Nephron (organoid): ENCODE data around the gene DDX39A.
A peak's percentile ranks its signal among the peaks of the same experiment; 100 is the strongest.

Source experiments
- H3K27ac Mint-ChIP-seq, 3 experiments: 2 replicates each; pipeline ENCODE4 v1.8.0; 2020; ENCODE audit warnings: mixed read lengths in 3 of 3, mild to moderate bottlenecking in 2 of 3, moderate library complexity in 1 of 3
- H3K27me3 Mint-ChIP-seq: 2 replicates; pipeline ENCODE4 v1.8.0; 2021; ENCODE audit warnings: low read depth, mild to moderate bottlenecking, moderate library complexity, mixed read lengths
- H3K36me3 Mint-ChIP-seq: 2 replicates; pipeline ENCODE4 v1.8.0; 2020; ENCODE audit warnings: low read depth, mixed read lengths
- H3K4me1 Mint-ChIP-seq: 2 replicates; pipeline ENCODE4 v1.8.0; 2020; ENCODE audit warnings: mixed read lengths
- H3K4me3 Mint-ChIP-seq, 3 experiments: 2 replicates each; pipeline ENCODE4 v1.8.0; 2020; ENCODE audit warnings: mild to moderate bottlenecking in 3 of 3, mixed read lengths in 3 of 3, moderate library complexity in 2 of 3
- H3K9me3 Mint-ChIP-seq: 2 replicates; pipeline ENCODE4 v1.8.0; 2020; ENCODE audit warnings: mixed read lengths
- CTCF ChIP-seq, 3 experiments: fragments of 200-600 bp; sonication (generic); IDR thresholded peaks; one replicate each; pipeline ENCODE4 v1.5.0; 2021; ENCODE audit warnings: antibody characterized with exemption in 3 of 3; ENCODE audit not compliant: unreplicated experiment in 3 of 3

DDX39A gene

GRCh38 chr19:14430712-14431111 lies 11.6 kb upstream of the DDX39A start:
- peaks cover 14% of the 10 kb centered on the region for H3K4me1 Mint-ChIP-seq
- H3K27me3 Mint-ChIP-seq: peaks cover 13% of the 10 kb centered on the region

GRCh38 chr19:14428882-14429416 lies 9.8 kb upstream of the DDX39A start:
- no peaks in the 10 kb centered on the region for H3K9me3 Mint-ChIP-seq
- peaks cover 13% of the 10 kb centered on the region for H3K27me3 Mint-ChIP-seq
- peak overlapping the region in 1 of 3 experiments; percentile 30 for H3K4me3 Mint-ChIP-seq
- peaks cover 4% of the 10 kb centered on the region for H3K4me1 Mint-ChIP-seq
- no peak for TF ChIP-seq CTCF (IDR thresholded peaks at IDR 0.05; ENCODE audit: unreplicated experiment in 3 of 3)
- no peaks in the 10 kb centered on the region for H3K36me3 Mint-ChIP-seq
- H3K27ac Mint-ChIP-seq: no peak overlapping the region

More at GRCh38 chr19:14430712-14431111, 11.6 kb upstream of the DDX39A start:
- no peaks in the 10 kb centered on the region for H3K36me3 Mint-ChIP-seq
- peak overlapping the region; percentile 38 to 84 (median 82) for H3K4me3 Mint-ChIP-seq
- no peaks in the 10 kb centered on the region for H3K9me3 Mint-ChIP-seq
- H3K27ac Mint-ChIP-seq: peak overlapping the region; percentile 43 to 88 (median 64)
- no peak for TF ChIP-seq CTCF (IDR thresholded peaks at IDR 0.05; ENCODE audit: unreplicated experiment in 3 of 3)

DNA sequence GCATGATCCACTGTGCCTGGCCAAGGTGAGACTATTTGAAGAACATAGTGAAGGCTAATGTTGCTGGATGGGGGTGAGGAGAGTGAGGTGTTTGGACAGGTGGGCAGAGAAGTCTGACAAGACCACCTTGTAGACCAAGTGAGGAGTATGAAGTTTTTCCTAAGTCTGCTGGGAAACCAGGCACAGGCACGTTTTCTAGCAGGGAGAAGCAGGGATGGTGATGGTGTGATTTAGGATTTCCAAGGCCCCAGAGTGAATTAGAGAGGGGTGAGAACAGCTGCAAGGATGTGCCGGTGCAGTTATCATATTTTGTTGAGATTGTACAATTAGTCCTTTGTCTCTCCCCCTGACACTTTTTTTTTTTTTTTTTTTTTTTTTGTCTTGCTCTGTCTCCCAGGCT lies 8.3 kb upstream of the DDX39A start:
- H3K36me3 Mint-ChIP-seq: no peaks in the 10 kb centered on the region
- peaks cover 1% of the 10 kb centered on the region for H3K4me1 Mint-ChIP-seq
- H3K4me3 Mint-ChIP-seq: peak overlapping the region in 1 of 3 experiments; percentile 10
- H3K9me3 Mint-ChIP-seq: no peaks in the 10 kb centered on the region
- TF ChIP-seq CTCF (IDR thresholded peaks at IDR 0.05; ENCODE audit: unreplicated experiment in 3 of 3): no peak
- peaks cover 13% of the 10 kb centered on the region for H3K27me3 Mint-ChIP-seq
- H3K27ac Mint-ChIP-seq: peak overlapping the region in 1 of 3 experiments; percentile 6

GRCh38 chr19:14425696-14426138 lies 6.6 kb upstream of the DDX39A start:
- Mint-ChIP-seq H3K27ac (peak overlapping the region in 2 of 3 experiments; percentile 7 to 54), H3K27me3 (peaks cover 8% of the 10 kb centered on the region), H3K9me3 (no peaks in the 10 kb centered on the region), H3K36me3 (no peaks in the 10 kb centered on the region), H3K4me3 (peak overlapping the region in 1 of 3 experiments; percentile 1), H3K4me1 (no peaks in the 10 kb centered on the region)
- no peak for TF ChIP-seq CTCF (IDR thresholded peaks at IDR 0.05; ENCODE audit: unreplicated experiment in 3 of 3)

DNA sequence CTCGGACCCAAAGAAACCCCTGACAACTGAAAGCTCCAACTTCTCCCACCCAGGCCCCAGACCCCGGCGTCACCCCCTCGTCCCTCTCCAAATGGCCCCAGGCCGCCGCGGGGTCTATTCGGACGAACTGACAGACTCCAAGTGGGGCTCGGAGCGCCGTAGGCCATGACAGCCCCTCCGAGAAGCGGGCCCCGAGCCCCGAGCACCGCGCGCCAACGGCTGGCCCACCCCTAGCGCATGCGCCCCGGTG lies 360 bp downstream of the DDX39A start:
- H3K4me1 Mint-ChIP-seq: peaks cover 32% of the 10 kb centered on the region
- H3K9me3 Mint-ChIP-seq: no peaks in the 10 kb centered on the region
- TF ChIP-seq CTCF (IDR thresholded peaks at IDR 0.05; ENCODE audit: unreplicated experiment in 3 of 3): no peak
- H3K4me3 Mint-ChIP-seq: peak overlapping the region; percentile 91 to 93 (median 92)
- no peaks in the 10 kb centered on the region for H3K27me3 Mint-ChIP-seq
- H3K36me3 Mint-ChIP-seq: peaks cover 17% of the 10 kb centered on the region
- H3K27ac Mint-ChIP-seq: peak overlapping the region; percentile 81 to 97 (median 94)

- Mint-ChIP-seq H3K4me1 (peaks cover 40% of the 10 kb centered on the region), H3K36me3 (peaks cover 30% of the 10 kb centered on the region), H3K27me3 (no peaks in the 10 kb centered on the region), H3K4me3 (peak overlapping the region; percentile 83 to 92 (median 83)), H3K27ac (peak overlapping the region; percentile 66 to 78 (median 70)), H3K9me3 (no peaks in the 10 kb centered on the region)
- no peak for TF ChIP-seq CTCF (IDR thresholded peaks at IDR 0.05; ENCODE audit: unreplicated experiment in 3 of 3)
These were observed 2.3 kb downstream of the DDX39A start for GRCh38 chr19:14416817-14417231.
